ENCODE data around the gene ENOX1.

The ENOX1 gene

GRCh38 chr13:43776501-43777079 lies 10.2 kb downstream of the ENOX1 start:
- H3K4me3 ChIP-seq (ENCODE audit: low read length): no peak overlapping the region
- no peak for TF ChIP-seq CTCF (conservative IDR thresholded peaks at IDR 0.05; ENCODE audit: low read length)
- DNase-seq (ENCODE audit: low read depth): no peak

- no peak for DNase-seq (ENCODE audit: low read depth)
- no peak for TF ChIP-seq CTCF (conservative IDR thresholded peaks at IDR 0.05; ENCODE audit: low read length)
- no peak overlapping the region for H3K4me3 ChIP-seq (ENCODE audit: low read length)
Observed at GRCh38 chr13:43776006-43776405, 10.8 kb downstream of the ENOX1 start.

GRCh38 chr13:43773602-43774001 lies 13.2 kb downstream of the ENOX1 start:
- DNase-seq (ENCODE audit: low read depth): no peak
- no peak overlapping the region for H3K4me3 ChIP-seq (ENCODE audit: low read length)
- TF ChIP-seq CTCF (conservative IDR thresholded peaks at IDR 0.05; ENCODE audit: low read length): no peak

GRCh38 chr13:43770871-43771270 lies 15.9 kb downstream of the ENOX1 start:
- no peak overlapping the region for H3K4me3 ChIP-seq (ENCODE audit: low read length)
- DNase-seq (ENCODE audit: low read depth): no peak
- no peak for TF ChIP-seq CTCF (conservative IDR thresholded peaks at IDR 0.05; ENCODE audit: low read length)

GRCh38 chr13:43769529-43769928 lies 17.2 kb downstream of the ENOX1 start:
- DNase-seq (ENCODE audit: low read depth): no peak
- no peak overlapping the region for H3K4me3 ChIP-seq (ENCODE audit: low read length)
- TF ChIP-seq CTCF (conservative IDR thresholded peaks at IDR 0.05; ENCODE audit: low read length): no peak

- DNase-seq (ENCODE audit: low read depth): peak; percentile 13
- no peak overlapping the region for H3K4me3 ChIP-seq (ENCODE audit: low read length)
- no peak for TF ChIP-seq CTCF (conservative IDR thresholded peaks at IDR 0.05; ENCODE audit: low read length)
Observed at GRCh38 chr13:43767341-43767931, 19.3 kb downstream of the ENOX1 start.

GRCh38 chr13:43766725-43767124 lies 20.0 kb downstream of the ENOX1 start:
- DNase-seq (ENCODE audit: low read depth): no peak
- no peak for TF ChIP-seq CTCF (conservative IDR thresholded peaks at IDR 0.05; ENCODE audit: low read length)
- no peak overlapping the region for H3K4me3 ChIP-seq (ENCODE audit: low read length)
